Calu3 (cell line): ENCODE data around the gene PDGFA. TPM values are rescaled to one million over a fixed set of nuclear protein-coding genes. Genes with fewer than 3 reads are reported as not detected.
A peak's percentile ranks its signal among the peaks of the same experiment; 100 is the strongest.

Experiments
- BruUV-seq: library from RNA; stranded (reverse); fragments of 400-500 nt; replicated peaks from 2 replicates; lab custom pipeline; 2021; lab: Mats Ljungman, UMichigan
- CTCF ChIA-PET: fragments of 300-600 bp; sonication (Branson Sonifier 250); formaldehyde crosslinking; loops from one replicate; lab custom pipeline; 2022; ENCODE audit warnings: antibody characterized with exemption; lab: Charles Lee
- DNase-seq: peaks from one replicate; pipeline ENCODE4 v3.0.0; 2022
- H3K27ac Mint-ChIP-seq: one replicate; pipeline ENCODE4 v1.8.0; 2022; ENCODE audit warnings: mixed read lengths; ENCODE audit not compliant: unreplicated experiment
- H3K27me3 Mint-ChIP-seq: one replicate; pipeline ENCODE4 v1.8.0; 2022; ENCODE audit warnings: mixed read lengths; ENCODE audit not compliant: unreplicated experiment
- H3K36me3 Mint-ChIP-seq: one replicate; pipeline ENCODE4 v1.8.0; 2022; ENCODE audit warnings: mild to moderate bottlenecking, moderate library complexity, mixed read lengths; ENCODE audit not compliant: insufficient read depth, unreplicated experiment
- H3K4me1 Mint-ChIP-seq: one replicate; pipeline ENCODE4 v1.8.0; 2022; ENCODE audit warnings: mild to moderate bottlenecking, low read depth, mixed read lengths; ENCODE audit not compliant: unreplicated experiment
- H3K4me3 Mint-ChIP-seq: one replicate; pipeline ENCODE4 v1.8.0; 2022; ENCODE audit warnings: mild to moderate bottlenecking, low read depth, moderate library complexity, mixed read lengths; ENCODE audit not compliant: unreplicated experiment
- H3K9me3 Mint-ChIP-seq: one replicate; pipeline ENCODE4 v1.8.0; 2022; ENCODE audit warnings: low read depth, mixed read lengths; ENCODE audit not compliant: unreplicated experiment
- intact Hi-C: fragments of 100-400 bp; cut with micrococcal nuclease; formaldehyde crosslinking; loops from one replicate; pipeline ENCODE4 v1.10.0; 2022; ENCODE audit not compliant: unreplicated experiment
- total RNA-seq: library from RNA; stranded (reverse); gene quantifications from 2 replicates; pipeline ENCODE4 v1.2.3, GENCODE V29; 2022
- TF ChIP-seq, protein P1 (sequence below): fragments of 200-600 bp; IDR thresholded peaks from one replicate; pipeline ENCODE4 v1.8.0; 2022; ENCODE audit warnings: antibody characterized with exemption; ENCODE audit not compliant: unreplicated experiment

The PDGFA gene
- total RNA-seq, 1 experiment from 2014 or later: 4.5 TPM

DNA sequence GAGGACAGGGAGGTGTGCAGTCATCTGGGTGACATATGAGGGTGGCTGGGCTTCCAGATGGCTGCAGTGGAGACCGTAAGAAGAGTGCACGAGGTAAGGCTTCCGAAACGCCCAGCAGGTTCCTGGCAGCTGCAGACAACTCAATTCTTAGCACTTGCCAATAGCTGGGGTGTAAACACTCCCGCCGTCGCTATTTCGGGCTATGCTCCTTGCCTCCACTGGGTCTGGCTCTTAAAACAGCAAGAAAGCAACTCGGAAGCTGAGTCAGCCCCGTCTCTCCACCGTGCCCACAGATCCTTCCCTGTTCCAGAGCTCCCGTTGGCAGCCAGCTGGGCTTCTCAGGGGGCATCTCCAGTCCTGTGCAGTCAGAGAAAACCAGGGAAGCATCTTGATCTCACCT, 6.1 kb upstream of the PDGFA start:
- DNase-seq: no peak
- intact Hi-C loops: loop anchor here (10.0 kb wide), 1 partner anchor 109 kb away; no protein-coding TSS in a partner anchor
- CTCF ChIA-PET: no interaction called here
- Mint-ChIP-seq H3K27me3 (peaks cover 56% of the 10 kb centered on the region), H3K4me3 (no peak overlapping the region), H3K4me1 (peaks cover 7% of the 10 kb centered on the region), H3K27ac (no peak overlapping the region), H3K36me3 (peaks cover 10% of the 10 kb centered on the region), H3K9me3 (no peaks in the 10 kb centered on the region)
- BruUV-seq: no TSS peak
- TF ChIP-seq, protein P1, sequence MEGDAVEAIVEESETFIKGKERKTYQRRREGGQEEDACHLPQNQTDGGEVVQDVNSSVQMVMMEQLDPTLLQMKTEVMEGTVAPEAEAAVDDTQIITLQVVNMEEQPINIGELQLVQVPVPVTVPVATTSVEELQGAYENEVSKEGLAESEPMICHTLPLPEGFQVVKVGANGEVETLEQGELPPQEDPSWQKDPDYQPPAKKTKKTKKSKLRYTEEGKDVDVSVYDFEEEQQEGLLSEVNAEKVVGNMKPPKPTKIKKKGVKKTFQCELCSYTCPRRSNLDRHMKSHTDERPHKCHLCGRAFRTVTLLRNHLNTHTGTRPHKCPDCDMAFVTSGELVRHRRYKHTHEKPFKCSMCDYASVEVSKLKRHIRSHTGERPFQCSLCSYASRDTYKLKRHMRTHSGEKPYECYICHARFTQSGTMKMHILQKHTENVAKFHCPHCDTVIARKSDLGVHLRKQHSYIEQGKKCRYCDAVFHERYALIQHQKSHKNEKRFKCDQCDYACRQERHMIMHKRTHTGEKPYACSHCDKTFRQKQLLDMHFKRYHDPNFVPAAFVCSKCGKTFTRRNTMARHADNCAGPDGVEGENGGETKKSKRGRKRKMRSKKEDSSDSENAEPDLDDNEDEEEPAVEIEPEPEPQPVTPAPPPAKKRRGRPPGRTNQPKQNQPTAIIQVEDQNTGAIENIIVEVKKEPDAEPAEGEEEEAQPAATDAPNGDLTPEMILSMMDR: no peak

DNA sequence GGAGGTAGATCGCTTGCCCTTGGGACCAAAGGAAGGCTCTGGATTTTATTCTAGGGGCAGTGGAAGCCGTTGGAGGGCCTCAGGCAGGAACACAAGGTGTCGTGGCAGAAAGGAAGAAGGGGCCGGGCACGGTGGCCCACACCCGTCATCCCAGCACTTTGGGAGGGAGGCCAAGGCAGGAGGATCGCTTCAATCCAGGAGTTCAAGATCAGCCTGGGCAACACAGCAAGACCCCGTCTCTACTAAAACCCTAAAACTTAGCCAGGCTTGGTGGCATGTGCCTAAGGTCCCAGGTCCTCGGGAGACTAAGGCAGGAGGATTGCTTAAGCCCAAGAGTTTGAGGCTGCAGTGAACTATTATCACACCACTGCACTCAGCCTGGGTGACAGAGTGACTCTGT, 5.2 kb upstream of the PDGFA start:
- Mint-ChIP-seq H3K27ac (no peak overlapping the region), H3K27me3 (peaks cover 49% of the 10 kb centered on the region), H3K36me3 (peaks cover 18% of the 10 kb centered on the region), H3K4me1 (no peaks in the 10 kb centered on the region), H3K4me3 (no peak overlapping the region), H3K9me3 (no peaks in the 10 kb centered on the region)
- DNase-seq: no peak
- no TSS peak for BruUV-seq
- TF ChIP-seq, protein P1: no peak
- intact Hi-C loops: loop anchor here (10.0 kb wide), 1 partner anchor 110 kb away; no protein-coding TSS in a partner anchor
- CTCF ChIA-PET: no interaction called here

DNA sequence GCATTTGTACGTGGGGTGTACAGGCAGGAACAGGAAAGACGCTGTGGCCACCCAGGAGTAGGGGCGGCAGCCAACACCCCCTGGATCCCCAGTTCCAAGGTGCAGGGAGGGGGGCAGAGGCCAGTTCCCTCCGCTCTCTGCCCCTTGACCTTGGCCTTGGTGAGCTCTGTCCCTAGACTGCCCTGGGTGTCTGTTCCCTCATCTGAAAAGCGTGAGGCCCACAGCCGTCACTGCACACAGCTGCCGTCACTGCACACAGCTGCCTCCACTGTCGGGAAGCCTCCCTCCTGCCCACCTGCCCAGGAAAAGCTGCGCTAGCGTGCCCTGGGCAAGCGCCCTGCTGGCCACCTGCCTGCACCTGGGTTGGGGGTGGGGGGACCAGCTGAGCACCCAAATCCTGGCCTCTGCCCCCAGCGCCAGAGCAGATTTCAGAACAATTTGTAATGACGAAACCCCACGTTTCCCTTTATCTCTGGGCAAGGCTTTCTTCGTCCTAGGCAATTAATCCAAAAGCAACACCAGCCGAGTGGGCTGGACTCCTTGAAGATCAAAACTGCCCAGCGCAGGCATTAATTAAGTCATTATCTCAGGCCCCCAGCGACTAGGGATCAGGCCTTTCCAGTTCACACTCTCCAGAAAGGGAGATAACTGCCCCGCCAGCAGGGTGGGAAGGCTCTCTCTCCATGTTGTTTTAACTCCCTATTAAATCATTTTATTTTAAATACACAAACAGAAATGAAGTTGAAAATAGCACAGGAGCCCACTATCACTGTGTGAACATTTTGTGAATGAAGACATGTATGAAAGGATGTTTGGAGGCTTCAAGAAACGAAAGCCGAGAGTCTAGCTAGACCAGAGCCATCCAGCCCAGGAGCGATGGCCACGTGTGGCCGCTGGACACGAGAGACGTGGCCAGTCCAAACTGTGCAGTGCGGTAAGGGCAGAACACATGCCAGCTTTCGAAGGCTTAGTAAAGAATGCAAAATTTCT, 4.0 kb upstream of the PDGFA start:
- no peak overlapping the region for H3K27ac Mint-ChIP-seq
- no peak for DNase-seq
- no TSS peak for BruUV-seq
- H3K27me3 Mint-ChIP-seq: peaks cover 47% of the 10 kb centered on the region
- no peaks in the 10 kb centered on the region for H3K4me1 Mint-ChIP-seq
- CTCF ChIA-PET: no interaction called here
- peaks cover 25% of the 10 kb centered on the region for H3K36me3 Mint-ChIP-seq
- H3K9me3 Mint-ChIP-seq: no peaks in the 10 kb centered on the region
- peak overlapping the region; percentile 10 for H3K4me3 Mint-ChIP-seq
- TF ChIP-seq, protein P1: peak; percentile 10
- intact Hi-C loops: loop anchor here (10.0 kb wide), 1 partner anchor 111 kb away; no protein-coding TSS in a partner anchor

DNA sequence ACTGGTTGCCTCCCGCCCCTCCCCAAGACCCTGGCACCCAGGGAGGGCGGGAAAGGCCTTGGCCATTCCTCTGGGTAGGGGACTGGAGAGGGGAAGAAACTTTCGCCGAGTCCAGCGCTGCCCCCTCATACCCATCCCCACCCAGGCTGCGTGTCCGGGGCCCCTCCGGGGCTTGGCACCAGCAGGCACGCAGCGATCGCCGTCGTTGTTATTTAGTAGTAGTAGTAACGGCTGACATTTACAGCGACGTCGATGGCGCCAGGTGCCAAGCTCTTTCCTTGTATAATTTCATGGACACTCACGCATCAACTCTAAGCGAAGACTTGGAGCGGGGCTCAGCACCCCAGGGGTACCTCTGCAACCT, 3.3 kb upstream of the PDGFA start:
- CTCF ChIA-PET: no interaction called here
- H3K4me3 Mint-ChIP-seq: peak overlapping the region; percentile 10

More for the DNA sequence above, 3.3 kb upstream of the PDGFA start:
- no peak for DNase-seq
- intact Hi-C loops: loop anchor here (10.0 kb wide), 1 partner anchor 112 kb away; no protein-coding TSS in a partner anchor
- H3K36me3 Mint-ChIP-seq: peaks cover 32% of the 10 kb centered on the region
- TF ChIP-seq, protein P1: no peak
- H3K9me3 Mint-ChIP-seq: no peaks in the 10 kb centered on the region
- H3K4me1 Mint-ChIP-seq: peaks cover 4% of the 10 kb centered on the region
- peaks cover 54% of the 10 kb centered on the region for H3K27me3 Mint-ChIP-seq
- no TSS peak for BruUV-seq
- no peak overlapping the region for H3K27ac Mint-ChIP-seq
